MM.1S (cell line): Measurements from ENCODE around the gene ICAM1.

ENCODE experiments used
- EZH2 ChIP-seq: fragments of 300-600 bp; sonication (generic); optimal IDR thresholded peaks from 2 replicates; pipeline ENCODE3; 2017; ENCODE audit warnings: low read depth, mild to moderate bottlenecking, antibody characterized with exemption, low read length, mixed read lengths
- EZH2phosphoT487 ChIP-seq: fragments of 300-600 bp; sonication (generic); IDR thresholded peaks from 2 replicates; pipeline ENCODE4 v1.6.1; 2018; ENCODE audit warnings: antibody characterized with exemption, low read length
- TF ChIP-seq, protein P1 (sequence below): fragments of 300-600 bp; sonication (generic); IDR thresholded peaks from 2 replicates; pipeline ENCODE4 v1.5.1; 2016; ENCODE audit warnings: antibody characterized with exemption, low read length, mixed read lengths

DNA sequence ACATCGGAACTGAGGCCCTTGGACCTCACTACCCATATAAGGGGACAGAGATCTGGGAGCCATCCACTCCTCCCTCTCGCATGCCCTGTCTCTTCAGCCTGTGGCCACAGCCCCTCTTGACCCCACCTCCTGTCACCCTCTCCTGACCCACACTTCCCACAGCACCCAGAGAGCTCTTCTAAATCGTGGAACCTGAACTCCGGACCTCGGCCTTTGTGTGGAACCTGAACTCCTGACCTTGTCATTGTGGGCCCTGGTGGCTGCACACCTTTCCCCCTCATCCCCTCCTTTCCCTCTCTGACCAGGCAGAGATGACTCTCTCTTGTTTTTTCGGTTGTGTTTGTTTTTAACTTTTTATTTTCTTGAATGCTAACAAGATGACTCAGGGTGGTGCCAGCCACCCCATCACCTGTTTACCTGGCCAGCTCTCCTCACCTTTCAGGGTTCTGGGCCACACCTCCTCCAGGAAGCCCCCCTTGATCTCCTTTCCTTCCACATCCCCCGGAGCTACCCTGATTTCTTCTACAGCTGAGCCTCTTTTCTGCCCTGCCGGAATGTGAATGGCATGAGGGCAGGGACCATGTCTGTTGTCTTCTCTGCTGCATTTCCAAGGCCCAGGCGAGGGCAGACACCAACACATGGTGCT lies 13.8 kb upstream of the ICAM1 start:
- TF ChIP-seq, protein P1, sequence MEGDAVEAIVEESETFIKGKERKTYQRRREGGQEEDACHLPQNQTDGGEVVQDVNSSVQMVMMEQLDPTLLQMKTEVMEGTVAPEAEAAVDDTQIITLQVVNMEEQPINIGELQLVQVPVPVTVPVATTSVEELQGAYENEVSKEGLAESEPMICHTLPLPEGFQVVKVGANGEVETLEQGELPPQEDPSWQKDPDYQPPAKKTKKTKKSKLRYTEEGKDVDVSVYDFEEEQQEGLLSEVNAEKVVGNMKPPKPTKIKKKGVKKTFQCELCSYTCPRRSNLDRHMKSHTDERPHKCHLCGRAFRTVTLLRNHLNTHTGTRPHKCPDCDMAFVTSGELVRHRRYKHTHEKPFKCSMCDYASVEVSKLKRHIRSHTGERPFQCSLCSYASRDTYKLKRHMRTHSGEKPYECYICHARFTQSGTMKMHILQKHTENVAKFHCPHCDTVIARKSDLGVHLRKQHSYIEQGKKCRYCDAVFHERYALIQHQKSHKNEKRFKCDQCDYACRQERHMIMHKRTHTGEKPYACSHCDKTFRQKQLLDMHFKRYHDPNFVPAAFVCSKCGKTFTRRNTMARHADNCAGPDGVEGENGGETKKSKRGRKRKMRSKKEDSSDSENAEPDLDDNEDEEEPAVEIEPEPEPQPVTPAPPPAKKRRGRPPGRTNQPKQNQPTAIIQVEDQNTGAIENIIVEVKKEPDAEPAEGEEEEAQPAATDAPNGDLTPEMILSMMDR: no peak
- TF ChIP-seq EZH2: no peak
- no peak for TF ChIP-seq EZH2phosphoT487
